OCI-LY7 (cell line): Measurements from ENCODE around the gene SHROOM2.

Experiments
- CTCF ChIP-seq: fragments of 200-600 bp; sonication (generic); conservative IDR thresholded peaks from 2 replicates; pipeline ENCODE4 v1.5.1; 2014; ENCODE audit warnings: mild to moderate bottlenecking, antibody characterized with exemption, low read length, moderate library complexity, mixed read lengths
- EZH2phosphoT487 ChIP-seq: fragments of 200-600 bp; sonication (generic); IDR thresholded peaks from 2 replicates; pipeline ENCODE4 v1.6.1; 2018; ENCODE audit warnings: low read depth, borderline replicate concordance, mild to moderate bottlenecking, mixed run types, antibody characterized with exemption, low read length, moderate library complexity, mixed read lengths

- TF ChIP-seq CTCF (no peak), EZH2phosphoT487 (no peak)
Measured at GRCh38 chrX:9992061-9992460, 205.8 kb downstream of the SHROOM2 start.
